HG03354 (cell line): Measurements from ENCODE around the gene CCDC187.
"Not testable (repeated sequence)": the region's sequence is repeated elsewhere in the genome, so short reads cannot be mapped to it uniquely, and the experiment has no call there.

Experiments used
- ATAC-seq: cut with Tn5 transposase; IDR thresholded peaks from one replicate; pipeline ENCODE4 v1.9.1; 2021; ENCODE audit warnings: mild to moderate bottlenecking; ENCODE audit not compliant: unreplicated experiment, poor library complexity, severe bottlenecking

CCDC187 gene

DNA sequence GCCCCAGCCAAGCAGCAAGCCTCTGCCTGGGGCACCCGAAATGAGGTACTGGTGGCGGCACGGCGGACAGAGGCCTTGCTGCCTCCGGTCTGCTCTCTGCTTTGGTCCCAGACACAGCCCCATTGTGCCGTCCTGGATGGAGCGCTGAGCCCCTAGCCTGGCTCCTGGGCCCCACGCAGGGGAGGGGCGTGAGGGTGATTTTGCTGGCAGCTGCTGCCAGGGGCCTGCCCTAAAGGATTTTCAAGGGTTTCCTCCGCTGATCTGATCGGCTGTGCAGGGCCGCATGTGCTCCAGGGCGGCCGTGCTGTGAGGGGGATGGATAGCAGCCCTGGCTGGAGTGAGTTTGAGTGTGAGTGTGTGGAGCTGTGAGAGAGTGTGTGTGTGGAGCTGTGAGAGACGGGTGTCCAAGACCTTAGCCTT is 24.7 kb upstream of the CCDC187 start:
- ATAC-seq, result no peak

DNA sequence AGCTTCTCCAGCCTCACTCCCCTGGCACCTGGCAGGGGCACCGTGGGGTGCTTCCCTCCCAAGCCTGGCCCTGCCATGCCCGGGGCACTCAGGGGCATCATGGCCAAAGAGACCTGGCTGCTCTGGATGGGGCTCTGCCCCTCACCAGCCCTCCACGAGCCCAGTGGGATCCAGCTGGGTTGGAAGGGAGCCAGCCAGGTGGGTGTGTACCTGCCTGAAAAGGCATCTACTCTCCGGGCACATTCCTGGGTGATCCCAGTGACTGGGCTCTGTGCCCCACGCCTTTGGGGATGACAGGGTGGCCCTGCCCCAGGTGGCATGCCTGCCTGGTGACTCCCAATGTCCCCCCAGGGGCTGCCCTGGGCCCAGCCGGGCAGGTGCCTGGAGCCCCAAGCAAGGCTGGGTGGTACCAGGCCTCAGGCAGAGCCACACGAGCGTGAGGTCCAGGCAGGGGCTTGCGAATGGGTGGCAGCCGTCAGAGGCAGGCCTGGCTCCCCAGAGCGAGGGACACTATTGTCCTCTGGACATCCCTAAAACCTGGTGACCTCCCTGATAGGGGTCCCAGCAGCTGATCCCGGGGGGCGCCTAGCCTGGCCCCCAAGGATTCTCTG is 24.2 kb upstream of the CCDC187 start:
- no peak for ATAC-seq

GRCh38 chr9:136327304-136327974 is 23.5 kb upstream of the CCDC187 start, which contains the start of gene GPSM1:
GPSM1 (plus strand) TSS chr9:136327539; CDS start chr9:136327696, 157 bp downstream.
- ATAC-seq, result no peak

DNA sequence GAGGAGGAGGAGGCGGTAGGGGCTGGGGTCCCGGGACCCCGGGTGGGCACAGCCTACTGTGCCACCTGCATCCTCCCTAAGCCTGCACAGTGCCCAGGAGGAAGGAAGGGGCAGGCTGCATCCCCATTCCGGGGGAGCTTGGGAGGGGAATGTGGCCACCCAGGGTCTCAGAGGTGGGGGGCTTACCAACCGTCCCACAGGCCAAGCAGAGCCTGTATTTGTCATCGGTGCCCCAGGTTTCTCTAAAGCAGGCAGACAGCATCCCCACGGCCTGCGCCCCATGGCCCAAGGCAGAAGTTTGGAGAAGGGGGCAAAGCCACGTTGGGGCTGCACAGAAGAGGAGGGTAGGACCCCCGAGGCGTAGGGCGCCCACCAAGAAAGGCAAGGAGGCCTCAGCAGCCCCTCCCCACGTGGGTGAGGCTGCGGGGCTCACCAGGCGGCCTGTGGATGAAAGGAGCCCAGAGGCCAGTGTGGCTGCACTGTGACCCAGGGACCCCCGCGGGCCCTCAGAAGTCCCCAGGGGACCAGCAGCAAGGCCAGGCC is 22.9 kb upstream of the CCDC187 start:
- no peak for ATAC-seq

DNA sequence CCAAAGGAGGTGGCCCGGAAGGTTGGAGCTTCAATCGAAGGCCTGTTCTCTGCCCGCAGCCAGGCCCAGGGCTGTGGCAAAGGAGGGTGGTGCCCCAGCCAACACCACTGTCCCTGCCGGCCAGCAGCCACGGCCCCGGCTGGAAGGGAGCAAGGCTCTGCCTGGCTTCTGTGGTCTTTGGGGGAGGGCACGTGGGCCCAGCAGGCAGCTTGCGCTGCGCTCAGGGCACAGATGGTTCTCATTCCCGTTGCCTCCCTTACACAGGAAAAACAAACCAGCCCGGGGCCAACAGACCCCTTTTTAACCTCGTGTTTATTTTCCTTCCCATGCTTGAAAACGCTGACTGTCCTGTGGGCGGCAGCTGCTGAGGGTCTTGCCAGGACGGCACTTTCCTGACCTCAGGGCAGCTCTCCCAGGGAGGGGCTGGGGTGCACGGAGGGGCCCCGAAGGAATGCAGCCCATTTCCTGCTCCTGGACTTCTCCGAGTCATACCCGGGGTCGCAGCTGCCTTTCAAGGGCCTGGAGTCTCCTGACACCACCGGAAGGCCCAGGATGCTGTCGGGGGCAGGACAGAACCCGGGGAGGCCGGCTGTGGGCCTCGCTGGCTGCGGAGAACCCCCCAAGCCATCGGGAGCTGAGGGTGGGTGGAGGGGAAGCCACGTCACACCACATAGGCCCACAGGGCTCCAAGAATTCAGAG is 22.3 kb upstream of the CCDC187 start:
- no peak for ATAC-seq

- no peak for ATAC-seq
Measured at GRCh38 chr9:136325358-136325757, 21.5 kb upstream of the CCDC187 start.

DNA sequence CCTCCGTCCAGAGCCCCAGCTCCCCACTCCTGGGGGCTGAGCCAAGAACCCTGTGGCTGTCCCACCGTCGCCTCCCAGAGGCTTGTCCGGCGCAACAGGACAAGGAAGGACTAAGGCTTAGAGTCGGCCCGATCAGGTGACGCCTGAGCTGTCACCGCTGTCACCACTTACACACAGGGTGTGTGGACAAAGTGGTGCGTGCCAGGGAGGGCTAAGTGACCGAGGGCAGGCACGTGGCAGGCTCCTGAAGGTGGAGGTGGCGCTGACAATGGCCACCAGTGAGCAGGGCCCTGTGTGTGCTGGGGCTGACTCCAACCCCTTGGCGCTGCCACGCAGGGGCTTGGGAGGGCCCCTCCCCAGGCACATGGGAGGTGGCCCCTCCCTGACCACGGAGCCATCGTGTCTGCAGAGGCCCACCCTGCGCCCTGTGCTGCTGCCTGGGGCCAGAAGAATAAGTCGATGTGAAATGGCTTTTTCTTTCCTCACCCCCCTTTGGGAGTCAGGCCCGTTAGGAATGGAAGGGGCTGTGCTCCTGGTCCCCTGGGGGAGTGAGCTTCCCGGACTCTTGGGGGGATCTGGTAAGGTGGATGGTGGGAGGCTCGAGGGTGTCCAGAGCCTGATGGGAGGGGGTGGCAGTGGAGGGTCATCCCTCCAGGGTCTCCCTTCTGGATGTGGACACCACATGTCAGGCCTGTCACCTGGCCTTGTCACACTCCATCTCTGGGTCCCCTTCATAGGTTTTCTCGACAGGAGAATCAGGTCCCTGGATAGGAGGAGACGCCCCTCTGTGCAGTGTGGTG is 20.8 kb upstream of the CCDC187 start:
- ATAC-seq, result no peak

DNA sequence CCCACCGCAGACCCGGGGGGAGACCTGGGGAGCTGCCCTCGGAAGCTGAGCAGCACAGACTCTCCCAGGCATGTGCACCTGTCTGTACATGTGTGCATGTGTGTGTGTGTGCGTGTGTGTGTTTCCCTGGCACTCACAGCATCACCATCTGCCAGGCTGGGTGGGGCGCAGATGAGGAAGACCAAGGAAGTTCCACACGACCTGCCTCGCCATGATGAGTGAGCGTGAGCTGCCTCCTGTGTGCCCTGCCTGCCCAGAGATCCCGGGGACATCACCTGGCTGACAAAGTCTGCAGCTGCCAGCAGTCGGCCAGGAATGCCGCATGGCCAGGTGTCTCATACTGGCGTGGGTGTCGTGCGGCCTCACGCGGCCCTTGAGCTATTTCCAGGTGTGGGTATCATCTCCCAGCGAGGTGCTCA is 19.5 kb upstream of the CCDC187 start:
- ATAC-seq, result no peak

- ATAC-seq, result no peak
Measured at GRCh38 chr9:136322756-136323330, 18.9 kb upstream of the CCDC187 start.

DNA sequence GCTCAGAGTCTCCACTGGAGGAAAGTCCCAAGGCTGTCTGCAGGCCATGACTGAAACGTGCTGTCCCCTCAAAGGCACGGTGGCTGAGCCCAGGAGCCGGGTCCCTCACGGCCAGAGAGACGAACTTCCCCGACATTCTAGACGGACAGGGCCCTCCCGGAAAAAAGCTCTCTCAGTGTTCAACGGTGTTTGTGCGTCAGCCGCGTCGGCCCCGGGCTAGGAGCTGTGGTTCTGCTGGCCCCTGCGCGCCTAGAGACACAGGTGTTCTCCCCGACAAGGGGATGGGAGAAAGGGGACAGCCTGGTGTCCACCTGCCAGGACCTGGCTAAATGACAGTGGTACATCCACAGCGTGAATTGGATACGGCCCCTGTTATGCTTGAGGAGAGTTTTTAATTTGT is 17.7 kb upstream of the CCDC187 start:
- ATAC-seq, result no peak

GRCh38 chr9:136320972-136321371 is 17.1 kb upstream of the CCDC187 start:
- not testable (repeated sequence) for ATAC-seq

- not testable (repeated sequence) for ATAC-seq
Measured at GRCh38 chr9:136319955-136320354, 16.1 kb upstream of the CCDC187 start.

GRCh38 chr9:136319244-136319643 is 15.3 kb upstream of the CCDC187 start:
- ATAC-seq, result not testable (repeated sequence)

- no peak for ATAC-seq
Measured at GRCh38 chr9:136318776-136319241, 14.9 kb upstream of the CCDC187 start.

DNA sequence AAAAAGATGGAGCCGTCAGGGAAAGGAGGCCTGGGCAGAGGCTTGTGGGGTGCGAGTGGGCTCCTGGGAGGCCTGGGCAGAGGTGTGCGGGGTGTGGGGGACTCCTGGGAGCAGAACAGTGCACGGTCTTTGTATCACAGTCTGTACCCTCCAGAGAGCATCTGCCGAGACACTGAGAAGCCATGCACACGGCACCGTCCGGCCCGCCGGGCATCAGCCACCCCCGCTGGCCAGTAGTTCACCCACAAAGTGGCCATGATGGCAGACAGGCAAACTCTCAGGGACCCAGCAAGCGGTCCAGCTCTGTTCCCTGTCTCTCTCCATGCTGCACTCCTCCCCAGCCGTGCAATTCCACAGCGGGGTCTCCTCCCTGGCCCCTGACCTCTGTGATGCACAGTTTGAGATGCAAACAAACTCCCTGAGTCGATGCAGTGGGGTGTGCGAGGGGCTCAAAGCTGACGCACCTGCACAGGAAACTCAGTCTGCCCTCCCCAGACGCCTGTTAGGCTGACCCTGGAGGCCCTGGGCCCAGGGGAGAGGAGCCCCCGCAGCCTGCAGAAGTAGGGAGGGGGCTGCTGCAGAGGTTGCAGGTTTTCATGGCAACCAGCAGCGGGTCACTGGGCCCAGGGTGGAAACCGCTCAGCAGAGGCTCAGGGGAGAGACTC is 14.3 kb upstream of the CCDC187 start:
- ATAC-seq, result no peak

GRCh38 chr9:136317695-136318094 is 13.8 kb upstream of the CCDC187 start:
- ATAC-seq, result no peak

DNA sequence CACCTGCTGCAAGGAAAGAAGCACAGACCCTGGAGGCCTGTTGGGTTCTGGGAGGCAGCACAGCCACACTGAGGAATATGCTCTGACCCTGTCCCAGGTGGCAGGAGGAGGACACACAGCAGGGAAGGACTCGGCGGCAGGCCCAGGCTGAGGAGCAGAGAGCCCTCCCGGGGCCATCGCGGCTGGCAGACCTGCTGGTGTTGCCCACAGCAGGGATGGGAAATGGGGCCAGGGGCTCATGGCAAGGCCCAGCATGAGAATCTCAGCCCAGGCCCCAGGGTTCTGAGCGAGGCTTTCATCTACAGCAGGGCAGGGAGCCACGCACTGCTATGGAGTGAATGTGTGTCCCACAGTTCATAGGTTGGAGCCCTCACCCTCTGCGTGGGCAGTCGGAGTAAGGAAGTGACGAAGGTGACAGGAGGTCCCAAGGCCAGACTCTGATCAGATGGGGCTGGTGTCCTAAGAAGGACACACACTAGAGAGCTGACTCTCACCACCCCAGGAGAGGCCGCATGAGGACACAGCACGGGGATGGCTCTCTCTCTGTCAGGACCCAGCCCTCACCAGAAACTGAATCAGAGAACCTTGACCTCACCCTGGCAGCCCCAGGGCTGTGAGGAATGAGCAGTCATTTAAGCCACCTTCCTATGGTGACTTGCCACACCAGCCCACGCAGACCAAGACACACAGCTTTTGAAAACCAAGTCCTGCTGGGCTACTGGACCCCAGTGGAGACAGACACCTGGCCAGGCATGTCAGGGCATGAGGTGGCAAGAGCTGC is 13.2 kb upstream of the CCDC187 start:
- no peak for ATAC-seq

- no peak for ATAC-seq
Measured at GRCh38 chr9:136316271-136316751, 12.4 kb upstream of the CCDC187 start.
